GM18868 (cell line): ENCODE data around the gene WDFY4.

Experiments used
- ATAC-seq: cut with Tn5 transposase; IDR thresholded peaks from one replicate; pipeline ENCODE4 v1.9.1; 2021; ENCODE audit warnings: mild to moderate bottlenecking, moderate library complexity; ENCODE audit not compliant: unreplicated experiment

Gene WDFY4

DNA sequence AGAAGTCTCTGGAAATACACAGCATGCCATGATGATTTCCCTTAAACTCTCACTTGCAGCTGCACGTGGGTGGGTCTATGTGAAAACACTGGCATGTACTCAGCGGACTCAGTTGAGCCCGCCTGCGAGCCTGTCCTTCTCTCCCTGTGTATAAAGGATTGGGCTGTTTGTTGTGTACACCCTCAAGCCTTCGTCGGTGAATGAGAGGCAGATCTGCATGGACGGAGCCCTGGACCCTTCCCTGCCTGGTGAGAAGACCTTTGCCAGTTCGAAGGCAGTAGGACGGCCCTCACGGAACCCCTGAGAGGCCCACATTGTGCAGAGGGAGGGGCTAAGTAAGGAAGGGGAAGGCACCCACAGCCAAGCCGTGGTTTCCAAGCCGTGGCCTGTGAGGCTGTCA lies 121.2 kb downstream of the WDFY4 start:
- ATAC-seq, result no peak

- no peak for ATAC-seq
Observed at GRCh38 chr10:48806342-48806741, 121.7 kb downstream of the WDFY4 start.

DNA sequence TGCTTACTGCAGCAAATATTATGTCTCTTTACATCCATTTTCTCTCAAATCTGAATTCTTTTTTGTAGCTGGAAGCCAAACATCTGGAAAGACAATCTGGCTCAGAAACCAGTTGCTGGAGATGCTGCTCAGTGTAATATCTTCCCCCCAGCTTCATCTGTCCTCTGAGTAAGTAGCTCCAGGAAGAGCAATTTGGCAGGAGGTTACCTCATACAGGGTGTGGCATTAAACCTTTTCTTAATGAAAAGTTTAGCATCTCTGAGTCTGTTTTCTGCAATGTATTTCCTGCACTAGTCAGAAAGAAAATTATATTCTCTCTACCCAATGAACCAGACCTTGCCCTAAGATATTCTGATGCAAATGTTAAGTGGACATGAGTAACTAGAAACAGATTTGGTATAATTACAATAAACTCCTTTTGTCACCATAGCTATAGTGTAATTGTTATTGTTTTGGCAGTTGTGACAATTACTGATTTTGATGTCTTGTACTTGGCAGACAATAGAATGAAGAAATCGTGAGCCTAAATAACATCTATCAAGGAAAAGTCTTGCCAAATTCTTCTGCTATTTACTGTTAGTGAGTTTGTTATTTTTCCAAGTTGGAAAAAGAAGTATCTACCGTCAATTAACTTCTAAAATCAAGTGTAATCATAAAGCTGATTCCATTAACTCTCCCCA lies 123.3 kb downstream of the WDFY4 start:
- no peak for ATAC-seq

- ATAC-seq, result no peak
Observed at GRCh38 chr10:48809261-48809660, 124.6 kb downstream of the WDFY4 start.

- ATAC-seq, result no peak
Observed at GRCh38 chr10:48811461-48811860, 126.8 kb downstream of the WDFY4 start.

DNA sequence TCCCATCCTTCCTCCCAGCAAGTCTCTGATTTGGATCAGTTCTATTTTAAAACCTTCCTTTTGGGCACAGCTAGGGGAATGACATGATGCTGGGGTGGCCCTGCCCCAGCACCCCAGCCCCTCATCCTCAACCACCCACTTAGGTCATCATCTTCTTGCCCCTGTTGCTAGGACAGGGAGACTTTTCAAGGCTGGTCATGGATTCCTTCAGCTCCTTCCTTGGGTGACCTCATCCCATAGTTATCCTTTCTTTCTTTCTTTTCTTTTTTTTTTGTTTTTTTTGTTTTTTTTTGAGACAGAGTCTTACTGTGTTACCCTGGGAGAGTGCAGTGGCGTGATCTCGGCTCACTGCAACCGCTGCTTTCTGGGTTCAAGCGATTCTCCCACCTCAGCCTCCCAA lies 127.2 kb downstream of the WDFY4 start:
- no peak for ATAC-seq

DNA sequence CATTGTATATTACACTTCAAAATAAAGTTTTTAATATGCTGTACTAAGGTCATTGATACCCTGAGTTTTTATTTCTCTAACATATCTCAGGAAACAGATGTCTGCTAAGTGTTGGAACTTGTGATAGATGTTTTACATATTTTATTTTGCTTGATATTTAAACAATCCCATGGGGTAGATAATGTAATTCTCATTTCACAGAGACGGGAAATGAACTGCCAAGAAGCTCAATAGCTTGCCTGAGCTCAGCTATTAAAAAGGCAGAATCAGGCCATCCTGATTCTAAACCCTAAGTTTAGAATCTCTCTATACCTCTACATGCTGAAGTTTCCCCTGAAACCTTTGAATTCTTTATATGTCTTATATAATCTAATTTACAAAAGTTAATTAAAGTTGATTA lies 128.6 kb downstream of the WDFY4 start:
- ATAC-seq, result no peak

GRCh38 chr10:48813825-48814224 lies 129.2 kb downstream of the WDFY4 start:
- no peak for ATAC-seq

DNA sequence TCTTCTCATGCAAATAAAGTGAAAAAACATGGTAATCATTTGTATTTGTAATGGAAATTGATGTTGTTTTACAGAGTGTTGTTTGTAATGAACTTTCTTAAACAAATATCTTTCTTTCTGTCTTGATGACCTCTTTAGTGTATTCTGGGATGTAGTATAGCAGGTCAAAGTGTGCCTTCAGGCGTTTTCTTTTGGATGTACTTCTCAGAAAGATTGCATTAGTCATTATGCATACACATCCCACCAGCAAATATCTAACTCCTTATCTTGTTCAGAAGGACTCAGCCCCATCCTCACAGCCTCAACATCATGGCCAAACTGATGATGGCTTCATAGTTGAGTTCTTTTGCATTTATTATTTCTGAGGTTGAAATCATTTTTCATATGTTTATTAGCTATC lies 130.3 kb downstream of the WDFY4 start:
- no peak for ATAC-seq

DNA sequence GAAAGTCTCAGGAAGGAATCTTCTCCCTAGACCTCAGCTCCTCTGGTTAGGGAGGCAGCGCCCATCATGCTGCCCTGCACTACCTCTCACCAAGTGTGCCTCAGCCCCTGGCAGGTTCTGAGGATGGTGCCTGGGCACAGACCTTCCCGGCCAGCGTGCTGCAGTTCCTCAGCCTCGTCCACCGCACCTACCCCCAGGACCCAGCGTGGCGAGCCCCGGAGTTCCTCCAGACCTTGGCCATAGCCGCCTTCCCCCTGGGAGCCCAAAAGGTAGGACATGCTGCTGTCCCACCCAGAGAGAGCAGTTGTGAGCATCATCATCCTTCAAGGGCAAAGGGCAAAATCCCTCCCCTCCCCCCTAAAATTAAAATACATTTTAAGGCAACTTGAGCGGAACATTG lies 132.5 kb downstream of the WDFY4 start:
- no peak for ATAC-seq

GRCh38 chr10:48818081-48818480 lies 133.4 kb downstream of the WDFY4 start:
- no peak for ATAC-seq

DNA sequence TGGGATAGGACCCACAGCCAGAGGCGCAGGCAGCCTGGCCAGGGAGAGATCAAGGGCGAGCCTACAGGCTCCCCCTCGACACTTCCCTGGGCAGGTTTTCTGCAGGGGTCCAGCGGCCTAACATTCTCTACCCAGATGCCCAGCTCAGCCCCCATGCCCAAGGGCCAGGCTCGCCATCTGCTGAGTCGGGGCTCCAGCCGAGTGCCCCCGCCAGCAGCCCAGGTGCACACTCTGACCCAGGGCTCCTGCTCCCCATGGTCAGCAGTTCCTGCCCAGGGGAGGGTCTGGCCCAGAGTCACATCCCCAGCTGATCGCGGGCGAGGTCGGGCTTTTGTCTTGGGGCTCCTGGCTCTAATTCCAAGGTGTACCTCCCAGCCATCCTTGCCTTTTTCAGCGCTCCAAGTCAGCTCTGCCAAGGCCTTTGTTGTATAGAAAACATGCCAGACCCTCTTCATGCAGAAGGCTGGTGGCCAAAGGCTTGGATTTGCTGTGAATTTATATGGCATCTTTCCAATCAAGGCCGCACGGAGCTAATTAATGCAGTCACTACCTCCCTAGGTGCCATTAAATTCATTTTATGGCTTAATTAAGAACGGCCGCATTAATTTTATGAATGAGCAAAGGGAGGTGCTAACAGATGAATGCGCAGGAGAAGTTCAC lies 134.3 kb downstream of the WDFY4 start:
- no peak for ATAC-seq

- ATAC-seq, result no peak
Observed at GRCh38 chr10:48819783-48820182, 135.1 kb downstream of the WDFY4 start.

- ATAC-seq, result no peak
Observed at GRCh38 chr10:48820231-48820630, 135.6 kb downstream of the WDFY4 start.

GRCh38 chr10:48820699-48821098 lies 136.0 kb downstream of the WDFY4 start:
- ATAC-seq, result no peak

DNA sequence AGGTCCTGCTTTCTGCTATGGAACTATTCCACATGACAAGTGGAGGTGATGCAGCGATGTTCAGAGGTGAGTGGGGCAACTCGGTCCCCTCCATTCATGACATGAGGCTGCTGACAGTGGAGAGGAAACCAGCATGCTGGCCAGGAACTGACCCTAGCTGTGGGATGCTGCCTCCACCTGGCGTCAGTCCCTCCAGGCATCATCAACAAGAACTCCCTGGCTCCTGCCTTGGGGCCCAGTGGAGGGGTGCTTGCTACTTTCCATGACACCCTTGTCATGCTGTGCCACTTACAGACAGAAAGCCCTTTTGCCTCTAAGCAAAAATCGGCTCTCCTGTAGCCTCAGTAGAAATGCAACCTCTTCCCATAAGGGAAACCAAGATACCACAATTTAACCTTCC lies 136.4 kb downstream of the WDFY4 start:
- ATAC-seq, result no peak

- no peak for ATAC-seq
Observed at GRCh38 chr10:48821692-48822091, 137.0 kb downstream of the WDFY4 start.

DNA sequence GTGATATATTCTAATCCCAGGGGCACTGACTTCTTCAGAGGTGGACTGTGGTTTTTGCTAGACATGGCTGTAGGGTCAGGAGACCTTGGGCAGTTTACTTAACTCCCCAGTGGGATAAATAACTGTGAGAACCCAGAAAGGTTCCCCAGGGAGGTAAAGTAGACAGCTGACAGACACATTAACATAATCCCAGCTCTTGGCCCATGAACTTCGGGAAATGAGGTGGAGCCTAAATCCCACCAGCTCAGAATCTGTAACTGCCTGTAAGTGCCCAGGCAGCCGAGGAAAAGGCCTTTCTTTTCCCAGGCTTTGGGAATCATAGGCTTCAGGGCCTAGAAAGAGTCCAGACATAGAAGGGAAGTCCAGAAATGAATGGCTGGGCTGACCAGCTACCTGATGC lies 149.0 kb downstream of the WDFY4 start:
- ATAC-seq, result no peak

- ATAC-seq, result no peak
Observed at GRCh38 chr10:48834189-48834965, 149.7 kb downstream of the WDFY4 start.

- no peak for ATAC-seq
Observed at GRCh38 chr10:48835781-48836180, 151.1 kb downstream of the WDFY4 start.

DNA sequence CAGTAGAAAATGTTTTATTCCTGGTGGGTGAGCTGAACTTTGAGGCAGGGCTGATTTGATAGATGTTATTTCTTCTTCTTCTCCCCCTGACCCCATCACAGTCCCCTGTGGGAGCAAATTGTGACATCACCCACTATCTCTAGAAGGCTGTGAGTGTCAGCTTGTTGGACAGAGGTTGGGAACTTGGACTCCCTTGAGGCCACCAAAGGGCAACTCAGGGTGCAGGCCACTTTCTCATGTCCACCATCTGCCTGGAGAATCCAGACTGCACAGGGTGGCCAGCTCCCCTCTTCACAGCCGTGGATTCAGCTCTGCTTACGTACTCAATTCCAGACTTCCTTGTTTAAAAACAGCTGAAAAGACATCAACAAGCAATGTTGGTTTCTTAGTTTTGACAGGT lies 151.9 kb downstream of the WDFY4 start:
- no peak for ATAC-seq

- ATAC-seq, result no peak
Observed at GRCh38 chr10:48838834-48839233, 154.2 kb downstream of the WDFY4 start.
